DMS153 treated with DMSO at 0.1 percent for 48 hours (cell line): ENCODE results near the gene ZNRF3.
"Not testable (repeated sequence)": the region's sequence is repeated elsewhere in the genome, so short reads cannot be mapped to it uniquely, and the experiment has no call there.

Experiments
- DNase-seq: peaks from one replicate; lab custom pipeline; 2025; ENCODE audit not compliant: unreplicated experiment; lab: John Stamatoyannopoulos, UW

ZNRF3 gene

GRCh38 chr22:28883917-28884746 lies 760 bp downstream of the ZNRF3 start:
- no peak for DNase-seq

GRCh38 chr22:28884747-28885350 lies 1.5 kb downstream of the ZNRF3 start:
- no peak for DNase-seq

GRCh38 chr22:28885939-28886338 lies 2.6 kb downstream of the ZNRF3 start:
- DNase-seq = no peak

DNA sequence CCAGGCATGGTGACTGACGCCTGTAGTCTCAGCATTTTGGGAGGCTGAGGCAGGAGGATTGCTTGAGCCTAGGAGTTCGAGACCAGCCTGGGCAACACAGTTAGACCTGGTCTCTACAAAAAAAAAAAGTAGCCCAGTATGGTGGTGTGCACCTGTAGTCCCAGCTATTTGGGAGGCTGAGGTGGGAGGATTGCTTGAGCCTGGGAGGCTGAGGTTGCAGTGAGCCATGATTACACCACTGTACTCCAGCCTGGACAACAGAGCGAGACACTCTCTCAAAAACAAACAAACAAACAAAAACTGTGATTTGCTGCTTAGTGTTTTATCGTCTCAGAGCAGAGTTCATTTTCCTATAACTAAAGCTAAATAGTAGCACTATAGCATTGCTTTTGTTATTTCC lies 3.3 kb downstream of the ZNRF3 start:
- DNase-seq = not testable (repeated sequence)

- no peak for DNase-seq
These were observed 4.5 kb downstream of the ZNRF3 start for GRCh38 chr22:28887725-28888459.

GRCh38 chr22:28889478-28890024 lies 6.2 kb downstream of the ZNRF3 start:
- DNase-seq = no peak

GRCh38 chr22:28891156-28891733 lies 7.9 kb downstream of the ZNRF3 start:
- no peak for DNase-seq

DNA sequence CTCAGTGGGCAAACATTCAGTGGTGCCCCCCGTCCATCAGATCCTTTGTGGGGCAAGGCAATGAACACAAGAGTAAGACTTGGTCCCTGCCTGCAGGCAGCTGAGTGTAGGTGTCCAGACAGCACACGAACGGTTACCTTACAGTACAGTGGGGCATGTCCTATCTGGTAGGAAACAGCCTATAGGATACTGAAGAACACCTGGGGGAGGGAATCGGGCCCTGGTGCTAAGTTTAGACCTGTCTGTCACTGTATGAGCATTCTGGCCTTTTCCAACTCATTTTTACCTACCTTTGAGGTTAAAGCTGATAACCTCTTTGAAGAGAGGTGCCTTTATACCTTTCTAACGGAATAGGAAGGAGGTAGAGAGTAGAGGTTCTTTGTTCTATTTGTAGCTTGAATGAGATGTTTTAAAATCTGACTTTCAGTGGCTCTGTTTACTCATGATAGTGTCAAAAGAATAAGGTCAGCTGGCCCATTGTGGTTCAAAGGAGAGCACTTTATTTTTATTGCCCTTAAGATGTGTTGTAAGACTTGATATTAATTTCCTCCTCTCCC lies 8.9 kb downstream of the ZNRF3 start:
- no peak for DNase-seq

DNA sequence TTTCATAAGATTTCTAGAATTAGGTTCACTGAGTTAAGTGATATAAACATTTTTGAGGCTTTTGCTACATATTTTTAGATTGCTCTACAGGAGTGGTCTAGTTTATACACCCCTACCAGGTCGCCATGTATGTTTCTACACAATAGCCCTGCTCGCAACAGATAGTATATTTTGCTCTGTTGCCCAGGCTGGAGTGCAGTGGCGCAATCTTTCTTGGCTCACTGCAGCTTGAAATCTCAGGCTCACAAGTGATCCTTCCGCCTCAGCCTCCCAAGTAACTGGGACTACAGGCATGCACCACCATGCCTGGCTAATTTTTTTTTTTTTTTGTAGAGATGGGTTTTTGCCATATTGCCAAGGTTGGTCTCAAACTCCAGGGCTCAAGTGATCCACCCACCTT lies 10.4 kb downstream of the ZNRF3 start:
- DNase-seq = no peak

GRCh38 chr22:28894334-28894733 lies 11.0 kb downstream of the ZNRF3 start:
- no peak for DNase-seq

- DNase-seq = no peak
These were observed 11.4 kb downstream of the ZNRF3 start for GRCh38 chr22:28894807-28895206.

DNA sequence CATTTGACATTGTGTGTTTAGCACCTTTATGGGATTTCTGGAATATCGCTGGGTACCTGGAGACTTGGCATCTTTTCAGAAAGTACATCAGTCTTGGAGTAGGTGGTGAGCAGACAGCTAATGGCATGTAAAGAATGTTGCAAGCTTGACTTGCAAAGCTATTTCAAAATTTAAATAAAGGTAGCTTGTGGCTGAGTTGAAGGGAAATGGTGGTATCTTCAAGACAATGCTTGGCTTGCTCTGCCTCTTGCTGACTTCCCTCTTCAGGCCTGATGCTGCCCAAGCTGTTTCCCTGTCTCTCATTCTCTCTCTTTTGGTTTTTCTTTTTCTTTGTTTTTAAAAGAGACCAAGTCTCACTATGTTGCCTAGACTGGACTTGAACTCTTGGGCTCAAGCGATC lies 13.2 kb downstream of the ZNRF3 start:
- no peak for DNase-seq

DNA sequence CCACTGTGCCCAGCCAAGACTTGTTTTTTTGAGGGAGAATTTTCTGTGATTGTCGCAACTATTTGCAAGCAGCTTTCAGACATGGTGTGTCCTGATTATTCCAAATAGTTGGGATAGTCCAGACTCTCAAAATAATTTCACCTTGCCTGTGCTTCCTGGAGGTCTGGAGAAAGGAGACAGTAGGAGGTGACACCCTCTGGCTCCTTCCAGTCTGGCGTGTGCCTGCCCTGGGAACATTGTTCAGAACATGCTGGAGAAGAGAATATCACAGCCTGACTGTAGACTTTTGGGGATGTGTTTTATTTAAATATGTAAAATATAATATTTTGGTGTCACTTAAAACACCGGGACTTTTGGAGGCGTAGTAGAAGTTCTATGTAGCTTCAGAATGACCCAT lies 14.9 kb downstream of the ZNRF3 start:
- no peak for DNase-seq

- no peak for DNase-seq
These were observed 16.0 kb downstream of the ZNRF3 start for GRCh38 chr22:28899199-28899853.

DNA sequence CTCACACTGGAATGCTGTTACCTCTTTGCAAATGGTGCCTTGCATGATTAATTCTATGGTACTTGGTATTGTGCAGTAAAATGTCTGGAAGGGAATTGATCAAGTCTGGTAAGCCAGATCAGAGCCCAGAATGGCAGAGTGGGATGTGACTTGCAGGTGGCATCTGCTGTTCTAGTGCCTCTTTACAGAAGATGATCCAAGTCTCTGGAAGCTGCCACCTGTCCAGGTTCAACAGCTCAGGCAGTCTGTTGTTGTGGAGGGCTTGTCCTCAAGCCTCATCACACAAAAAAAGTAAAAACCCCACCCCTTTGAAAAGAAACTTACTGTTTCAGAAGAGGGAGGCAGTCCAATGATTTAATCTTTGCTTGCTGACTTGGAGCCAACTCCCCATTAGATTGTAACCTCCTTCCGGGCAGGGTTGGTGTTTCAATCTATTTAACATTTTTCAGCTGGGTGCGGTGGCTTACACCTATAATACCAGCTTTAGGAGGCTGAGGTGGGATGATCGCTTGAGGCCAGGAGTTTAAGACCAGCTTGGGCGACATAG lies 17.1 kb downstream of the ZNRF3 start:
- DNase-seq = no peak

DNA sequence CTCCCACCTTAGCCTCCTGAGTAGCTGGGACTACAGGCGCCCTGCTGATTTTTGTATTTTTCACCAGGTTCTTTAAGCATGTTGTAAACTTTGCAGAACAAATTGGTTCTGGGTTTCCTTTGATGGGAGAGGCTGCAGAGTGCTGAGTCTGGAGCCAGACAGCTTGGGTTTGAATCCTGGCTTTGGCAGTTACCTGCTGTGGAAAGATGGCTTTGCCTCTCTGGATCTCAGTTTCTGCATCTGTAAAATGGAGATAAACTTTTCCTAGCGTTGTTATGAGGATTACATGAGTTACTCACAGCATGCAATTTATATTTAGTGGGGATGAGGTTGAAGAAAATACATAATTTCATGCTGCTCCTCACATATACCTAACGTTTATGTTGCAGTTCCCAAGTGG lies 19.1 kb downstream of the ZNRF3 start:
- no peak for DNase-seq

GRCh38 chr22:28903080-28903479 lies 19.7 kb downstream of the ZNRF3 start:
- no peak for DNase-seq

- DNase-seq = no peak
These were observed 20.4 kb downstream of the ZNRF3 start for GRCh38 chr22:28903729-28904128.

GRCh38 chr22:28904211-28904896 lies 21.0 kb downstream of the ZNRF3 start:
- DNase-seq = no peak
